HG02642 (cell line): ENCODE results near the gene NBPF12.
"Not testable (repeated sequence)": the region's sequence is repeated elsewhere in the genome, so short reads cannot be mapped to it uniquely, and the experiment has no call there.

Experiments used
- ATAC-seq: cut with Tn5 transposase; IDR thresholded peaks from one replicate; pipeline ENCODE4 v1.9.1; 2021; ENCODE audit warnings: mild to moderate bottlenecking; ENCODE audit not compliant: unreplicated experiment, poor library complexity

Gene NBPF12

GRCh38 chr1:146970656-146971055 is 32.5 kb downstream of the NBPF12 start:
- not testable (repeated sequence) for ATAC-seq

GRCh38 chr1:146972681-146973080 is 34.6 kb downstream of the NBPF12 start:
- not testable (repeated sequence) for ATAC-seq

- not testable (repeated sequence) for ATAC-seq
Observed at GRCh38 chr1:146985855-146986254, 47.7 kb downstream of the NBPF12 start.

GRCh38 chr1:146986450-146986849 is 48.3 kb downstream of the NBPF12 start:
- ATAC-seq = not testable (repeated sequence)

- ATAC-seq = not testable (repeated sequence)
Observed at GRCh38 chr1:146987502-146987901, 49.4 kb downstream of the NBPF12 start.

- not testable (repeated sequence) for ATAC-seq
Observed at GRCh38 chr1:146989455-146989854, 51.3 kb downstream of the NBPF12 start.

GRCh38 chr1:147008495-147008894 is 70.4 kb downstream of the NBPF12 start:
- ATAC-seq = not testable (repeated sequence)

GRCh38 chr1:147026975-147027374 is 88.9 kb downstream of the NBPF12 start:
- not testable (repeated sequence) for ATAC-seq

GRCh38 chr1:147030066-147030653 is 92.0 kb downstream of the NBPF12 start:
- ATAC-seq = not testable (repeated sequence)

- ATAC-seq = no peak
Observed at GRCh38 chr1:147039916-147040315, 101.8 kb downstream of the NBPF12 start.

GRCh38 chr1:147042891-147043290 is 104.8 kb downstream of the NBPF12 start:
- not testable (repeated sequence) for ATAC-seq

- ATAC-seq = not testable (repeated sequence)
Observed at GRCh38 chr1:147044511-147044910, 106.4 kb downstream of the NBPF12 start.
